ENCODE results near the gene TRIM71. TPM values are rescaled to one million over a fixed set of nuclear protein-coding genes. Genes with fewer than 3 reads are reported as not detected.

TRIM71 gene
- total RNA-seq = not detected in 2 replicates

GRCh38 chr3:32817558-32818228, at the start of gene TRIM71:
TRIM71 (plus strand) TSS chr3:32817997; CDS start chr3:32818081, 84 bp downstream.

Other genes starting within 250 kb of the TRIM71 start
- 50.3 and 51.4 TPM in 2 replicates for gene DYNC1LI1, start 247.1 kb upstream of the TRIM71 start, total RNA-seq
- gene CNOT10, start 132.8 kb upstream of the TRIM71 start, total RNA-seq = 25.8 and 27.0 TPM in 2 replicates
- under 0.01 and 0.30 TPM in 2 replicates for gene CCR4, start 133.6 kb downstream of the TRIM71 start, total RNA-seq